OCI-LY3 (cell line): ENCODE measurements around the gene IL17REL.

Experiments used
- EZH2phosphoT487 ChIP-seq: fragments of 200-600 bp; shearing (Covaris generic); IDR thresholded peaks from 2 replicates; pipeline ENCODE4 v1.6.1; 2018; ENCODE audit warnings: antibody characterized with exemption, mixed run types, low read depth
- TF ChIP-seq, protein P1 (sequence below): fragments of 200-600, 300-600 bp; sonication (generic); IDR thresholded peaks from 2 replicates; pipeline ENCODE4 v1.5.1; 2014; ENCODE audit warnings: antibody characterized with exemption, low read length, low read depth

DNA sequence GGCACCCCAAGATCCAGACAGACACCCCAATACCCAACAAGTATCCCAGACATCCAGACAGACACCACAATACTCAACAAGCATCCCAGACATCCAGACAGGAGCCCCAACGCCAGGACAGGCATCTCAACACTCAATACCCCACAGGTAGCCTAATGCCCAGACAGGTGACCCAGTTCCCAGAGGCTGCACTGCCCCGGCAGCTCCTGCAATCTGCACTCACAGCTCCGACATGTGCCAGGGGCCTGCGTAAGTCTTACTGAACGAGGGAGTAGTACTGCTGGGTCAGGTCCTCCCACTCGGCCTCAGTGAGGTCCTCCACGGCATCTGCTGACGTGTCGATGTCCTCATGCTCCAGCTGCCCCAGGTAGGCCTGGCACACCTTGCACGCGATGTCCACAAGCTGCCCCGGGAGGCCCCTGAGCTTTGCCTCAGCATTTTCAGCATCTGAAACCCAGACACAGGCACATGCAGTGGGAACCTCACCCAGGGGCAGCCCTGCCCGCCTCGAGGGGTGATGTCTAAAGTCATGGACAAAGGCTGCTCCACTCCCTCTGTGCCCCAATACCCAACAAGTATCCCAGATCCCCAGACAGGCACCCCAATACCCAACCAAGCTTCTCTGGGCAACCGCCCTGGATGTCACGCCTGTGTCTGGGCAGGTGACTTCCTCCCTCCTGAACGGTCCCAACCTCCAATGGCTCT lies 28.9 kb upstream of the IL17REL start:
- TF ChIP-seq, protein P1, sequence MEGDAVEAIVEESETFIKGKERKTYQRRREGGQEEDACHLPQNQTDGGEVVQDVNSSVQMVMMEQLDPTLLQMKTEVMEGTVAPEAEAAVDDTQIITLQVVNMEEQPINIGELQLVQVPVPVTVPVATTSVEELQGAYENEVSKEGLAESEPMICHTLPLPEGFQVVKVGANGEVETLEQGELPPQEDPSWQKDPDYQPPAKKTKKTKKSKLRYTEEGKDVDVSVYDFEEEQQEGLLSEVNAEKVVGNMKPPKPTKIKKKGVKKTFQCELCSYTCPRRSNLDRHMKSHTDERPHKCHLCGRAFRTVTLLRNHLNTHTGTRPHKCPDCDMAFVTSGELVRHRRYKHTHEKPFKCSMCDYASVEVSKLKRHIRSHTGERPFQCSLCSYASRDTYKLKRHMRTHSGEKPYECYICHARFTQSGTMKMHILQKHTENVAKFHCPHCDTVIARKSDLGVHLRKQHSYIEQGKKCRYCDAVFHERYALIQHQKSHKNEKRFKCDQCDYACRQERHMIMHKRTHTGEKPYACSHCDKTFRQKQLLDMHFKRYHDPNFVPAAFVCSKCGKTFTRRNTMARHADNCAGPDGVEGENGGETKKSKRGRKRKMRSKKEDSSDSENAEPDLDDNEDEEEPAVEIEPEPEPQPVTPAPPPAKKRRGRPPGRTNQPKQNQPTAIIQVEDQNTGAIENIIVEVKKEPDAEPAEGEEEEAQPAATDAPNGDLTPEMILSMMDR = no peak
- TF ChIP-seq EZH2phosphoT487 = no peak
